ENCODE measurements around the gene DDIAS. TPM values are rescaled to one million over a fixed set of nuclear protein-coding genes. Genes with fewer than 3 reads are reported as not detected.
"Not testable (repeated sequence)": the region's sequence is repeated elsewhere in the genome, so short reads cannot be mapped to it uniquely, and the experiment has no call there.

Gene DDIAS
- total RNA-seq, 1 donor from 2014 or later: 0.58 TPM

- DNase-seq: no peak
- H3K36me3 ChIP-seq: no peaks in the 10 kb centered on the region
- H3K4me1 ChIP-seq: no peaks in the 10 kb centered on the region
- intact Hi-C loops (cut with micrococcal nuclease): loop anchor here (10.0 kb wide), 2 partner anchors 286 to 346 kb away; partner anchors contain the start of gene ANKRD42
- H3K27ac ChIP-seq (replicated peaks): no peak overlapping the region
- H3K27me3 ChIP-seq (ENCODE audit: low read depth): no peaks in the 10 kb centered on the region
- TF ChIP-seq CTCF (IDR thresholded peaks at IDR 0.05; ENCODE audit: borderline replicate concordance): no peak
- H3K4me3 ChIP-seq: no peak overlapping the region
- H3K9me3 ChIP-seq (replicated peaks): peaks cover 9% of the 10 kb centered on the region
Measured at GRCh38 chr11:82909015-82909640, 7.6 kb downstream of the DDIAS start.

- H3K27ac ChIP-seq (replicated peaks); H3K9me3 ChIP-seq (replicated peaks); H3K4me3 ChIP-seq; H3K36me3 ChIP-seq; H3K4me1 ChIP-seq; DNase-seq; intact Hi-C loops (cut with micrococcal nuclease); H3K27me3 ChIP-seq (ENCODE audit: low read depth): not testable (repeated sequence)
Measured at GRCh38 chr11:82919786-82920185, 18.2 kb downstream of the DDIAS start.

GRCh38 chr11:82920227-82920626 lies 18.7 kb downstream of the DDIAS start:
- H3K27ac ChIP-seq (replicated peaks); H3K4me3 ChIP-seq; H3K9me3 ChIP-seq (replicated peaks); H3K4me1 ChIP-seq; H3K27me3 ChIP-seq (ENCODE audit: low read depth); H3K36me3 ChIP-seq; intact Hi-C loops (cut with micrococcal nuclease); DNase-seq: not testable (repeated sequence)

GRCh38 chr11:82922396-82923173 lies 21.0 kb downstream of the DDIAS start:
- H3K27ac ChIP-seq (replicated peaks): not testable (repeated sequence)

GRCh38 chr11:82924522-82925224 lies 23.1 kb downstream of the DDIAS start:
- H3K27ac ChIP-seq (replicated peaks): no peak overlapping the region
- DNase-seq: no peak
- no peak overlapping the region for H3K4me3 ChIP-seq
- H3K9me3 ChIP-seq (replicated peaks): no peaks in the 10 kb centered on the region
- H3K36me3 ChIP-seq: no peaks in the 10 kb centered on the region
- TF ChIP-seq CTCF (IDR thresholded peaks at IDR 0.05; ENCODE audit: borderline replicate concordance): no peak
- H3K27me3 ChIP-seq (ENCODE audit: low read depth): no peaks in the 10 kb centered on the region
- H3K4me1 ChIP-seq: no peaks in the 10 kb centered on the region
- intact Hi-C loops (cut with micrococcal nuclease): no loop called here

More at GRCh38 chr11:82922396-82923173, 21.0 kb downstream of the DDIAS start:
- H3K36me3 ChIP-seq; H3K9me3 ChIP-seq (replicated peaks); DNase-seq; H3K4me1 ChIP-seq; intact Hi-C loops (cut with micrococcal nuclease); H3K27me3 ChIP-seq (ENCODE audit: low read depth); H3K4me3 ChIP-seq: not testable (repeated sequence)

GRCh38 chr11:82927264-82927880 lies 25.8 kb downstream of the DDIAS start:
- Histone ChIP-seq H3K9me3 (replicated peaks) (no peaks in the 10 kb centered on the region), H3K4me1 (no peaks in the 10 kb centered on the region), H3K36me3 (no peaks in the 10 kb centered on the region), H3K27me3 (ENCODE audit: low read depth) (no peaks in the 10 kb centered on the region), H3K4me3 (no peak overlapping the region), H3K27ac (replicated peaks) (no peak overlapping the region)
- TF ChIP-seq CTCF (IDR thresholded peaks at IDR 0.05; ENCODE audit: borderline replicate concordance): peak; percentile 82
- intact Hi-C loops (cut with micrococcal nuclease): no loop called here
- no peak for DNase-seq

All from left ventricle myocardium inferior (tissue), 1 donor.